GM12891 (cell line): ENCODE data around the gene XCL1.
A peak's percentile ranks its signal among the peaks of the same experiment; 100 is the strongest.

ENCODE experiments used
- POLR2A ChIP-seq: IDR thresholded peaks from 2 replicates; pipeline ENCODE4 v1.6.1; 2011; ENCODE audit warnings: low read depth, low read length, control low read depth
- POLR2AphosphoS5 ChIP-seq: IDR thresholded peaks from 2 replicates; pipeline ENCODE4 v1.6.1; 2011; ENCODE audit warnings: low read depth, low read length, control low read depth
- SPI1 ChIP-seq: IDR thresholded peaks from 2 replicates; pipeline ENCODE4 v1.6.1; 2011; ENCODE audit warnings: low read depth, low read length, control low read depth

DNA sequence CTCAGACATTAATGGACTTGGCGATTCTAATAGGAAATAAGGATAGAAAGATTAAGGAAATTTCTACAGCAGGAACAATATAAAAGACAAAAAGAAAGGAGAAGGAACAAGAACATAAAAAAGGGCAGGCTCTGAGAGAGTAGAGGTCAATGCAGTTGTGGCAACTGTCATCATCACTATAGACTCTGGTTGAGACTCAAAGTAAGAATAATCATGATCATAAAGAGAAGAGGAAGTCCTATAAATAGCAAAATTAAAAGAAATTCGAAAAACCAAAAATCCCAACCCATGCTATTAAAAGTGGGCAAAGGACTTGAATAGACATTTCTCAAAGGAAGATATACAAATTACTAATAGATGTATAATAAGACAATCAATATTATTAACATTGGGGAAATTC, 14.4 kb upstream of the XCL1 start:
- TF ChIP-seq POLR2AphosphoS5 (no peak), POLR2A (no peak), SPI1 (peak; percentile 48)
